AG04450 (cell line): Measurements from ENCODE around the gene ZNF853. TPM values are rescaled to one million over a fixed set of nuclear protein-coding genes. Genes with fewer than 3 reads are reported as not detected.
"Not testable (repeated sequence)": the region's sequence is repeated elsewhere in the genome, so short reads cannot be mapped to it uniquely, and the experiment has no call there.

Source experiments
- CTCF ChIA-PET: fragments of 300-600, 350-600 bp; formaldehyde crosslinking; extraction: SDS; loops from one replicate; lab custom pipeline; 2022; ENCODE audit warnings: antibody characterized with exemption, inconsistent platforms; lab: Charles Lee
- POLR2A ChIA-PET: fragments of 350-600 bp; formaldehyde crosslinking; extraction: SDS; loops from one replicate; lab custom pipeline; 2021; ENCODE audit warnings: antibody characterized with exemption, inconsistent platforms; lab: Yijun Ruan, JAX
- DNase-seq: peaks from one replicate; pipeline ENCODE4 v3.0.0-alpha.2; 2011; ENCODE audit warnings: low read depth, low spot score
- H3K27ac ChIP-seq: one replicate; pipeline ENCODE4 v1.5.1; 2012; ENCODE audit warnings: low read depth, low read length, control low read depth
- H3K27me3 ChIP-seq: one replicate; pipeline ENCODE4 v1.6.0; 2012; ENCODE audit warnings: low read length; ENCODE audit not compliant: control insufficient read depth, insufficient read depth
- H3K4me3 ChIP-seq: 2 replicates; pipeline ENCODE4 v1.5.1; 2011; ENCODE audit warnings: mild to moderate bottlenecking, low read depth, low read length, control low read depth
- H3K9me3 ChIP-seq: 2 replicates; pipeline ENCODE4 v1.5.1; 2012; ENCODE audit warnings: low read length; ENCODE audit not compliant: control insufficient read depth, insufficient read depth
- CTCF ChIP-seq: IDR thresholded peaks from 2 replicates; pipeline ENCODE4 v1.5.1; 2011; ENCODE audit warnings: low read depth, low read length, control low read depth, inconsistent platforms
- polyA plus RNA-seq: library from polyadenylated mRNA; depleted of rRNA; stranded (reverse); fragments of >200 nt; gene quantifications from 2 replicates; pipeline ENCODE4 v1.2.3, GENCODE V29; 2011

The ZNF853 gene
- polyA plus RNA-seq, 1 experiment = 5.3 TPM

- Histone ChIP-seq H3K27me3 (no peaks in the 10 kb centered on the region), H3K27ac (no peak overlapping the region), H3K4me3 (no peak overlapping the region), H3K9me3 (no peaks in the 10 kb centered on the region)
- CTCF ChIA-PET = no interaction called here
- POLR2A ChIA-PET = no interaction called here
- TF ChIP-seq CTCF = no peak
- no peak for DNase-seq
Measured at GRCh38 chr7:6624246-6624611, 8.8 kb downstream of the ZNF853 start.

- Histone ChIP-seq H3K27me3 (no peaks in the 10 kb centered on the region), H3K9me3 (no peaks in the 10 kb centered on the region), H3K4me3 (no peak overlapping the region), H3K27ac (no peak overlapping the region)
- no peak for DNase-seq
- TF ChIP-seq CTCF = no peak
- ChIA-PET POLR2A (no interaction called here), CTCF (no interaction called here)
Measured at GRCh38 chr7:6628045-6628444, 12.6 kb downstream of the ZNF853 start.

- POLR2A ChIA-PET = no interaction called here
Measured at GRCh38 chr7:6630007-6630849, 14.8 kb downstream of the ZNF853 start.

GRCh38 chr7:6631605-6632004, 16.2 kb downstream of the ZNF853 start:
- ChIA-PET POLR2A (no interaction called here), CTCF (no interaction called here)
- Histone ChIP-seq H3K4me3 (no peak overlapping the region), H3K27me3 (no peaks in the 10 kb centered on the region), H3K9me3 (no peaks in the 10 kb centered on the region; the same call in 1 of the 2 replicates), H3K27ac (no peak overlapping the region)
- TF ChIP-seq CTCF = no peak
- no peak for DNase-seq

More at GRCh38 chr7:6630007-6630849, 14.8 kb downstream of the ZNF853 start:
- no peaks in the 10 kb centered on the region for H3K27me3 ChIP-seq
- H3K9me3 ChIP-seq = no peaks in the 10 kb centered on the region
- DNase-seq = no peak
- CTCF ChIA-PET = interaction anchor here (0.6 kb wide), 1 partner anchor 41 kb away, joined by 3 read pairs; no protein-coding TSS in a partner anchor
- H3K4me3 ChIP-seq = no peak overlapping the region
- TF ChIP-seq CTCF = no peak
- H3K27ac ChIP-seq = no peak overlapping the region

- Histone ChIP-seq H3K9me3 (no peaks in the 10 kb centered on the region; the same call in 1 of the 2 replicates), H3K27ac (no peak overlapping the region), H3K4me3 (no peak overlapping the region), H3K27me3 (no peaks in the 10 kb centered on the region)
- TF ChIP-seq CTCF = no peak
- DNase-seq = no peak
- POLR2A ChIA-PET = no interaction called here
- CTCF ChIA-PET = no interaction called here
Measured at GRCh38 chr7:6634021-6634420, 18.6 kb downstream of the ZNF853 start.

GRCh38 chr7:6634971-6635370, 19.6 kb downstream of the ZNF853 start:
- H3K27me3 ChIP-seq, H3K9me3 ChIP-seq, CTCF ChIA-PET, DNase-seq, POLR2A ChIA-PET, H3K27ac ChIP-seq, H3K4me3 ChIP-seq: not testable (repeated sequence)
